Fibroblast of lung (primary cell): ENCODE data around the gene IL31.

Source experiments
- CTCF ChIP-seq, 2 donors: IDR thresholded peaks in 1 of 2; conservative IDR thresholded peaks in 1 of 2; 1 replicate in 1 of 2; 2 replicates in 1 of 2; pipeline ENCODE4 v1.5.1; 2011 to 2012; ENCODE audit warnings: low read length in 2 of 2, control low read depth in 1 of 2, inconsistent platforms in 1 of 2, low read depth in 1 of 2, mild to moderate bottlenecking in 1 of 2
- EZH2 ChIP-seq: IDR thresholded peaks from 2 replicates; pipeline ENCODE4 v1.5.1; 2012; ENCODE audit warnings: low read length, control low read depth, mild to moderate bottlenecking; ENCODE audit errors: missing control alignments

- TF ChIP-seq CTCF (conservative IDR thresholded peaks at IDR 0.05 in 1 of 2, IDR thresholded peaks at IDR 0.05 in 1 of 2; ENCODE audit: low read depth in 1 of 2, low read length in 2 of 2) (no peak), EZH2 (no peak)
Observed at GRCh38 chr12:122144885-122145284, 29.1 kb downstream of the IL31 start.
